HepG2 (cell line): Measurements from ENCODE around the gene CKAP2L. TPM values are rescaled to one million over a fixed set of nuclear protein-coding genes. Genes with fewer than 3 reads are reported as not detected.
"Not testable (repeated sequence)": the region's sequence is repeated elsewhere in the genome, so short reads cannot be mapped to it uniquely, and the experiment has no call there.

Experiments
- ATAC-seq: fragments of 200-7000 bp; cut with Tn5 transposase; 3 replicates; pipeline ENCODE4 v1.9.1; 2020; ENCODE audit warnings: mild to moderate bottlenecking, moderate library complexity
- BruUV-seq: library from RNA; stranded (reverse); fragments of 400-500 nt; replicated peaks from 2 replicates; lab custom pipeline; 2021; lab: Mats Ljungman, UMichigan
- CTCF ChIA-PET: fragments of 300-600 bp; formaldehyde crosslinking; extraction: SDS; loops from one replicate; lab custom pipeline; 2021; ENCODE audit warnings: low total read pairs, inconsistent platforms, low intra/inter-chr PET ratio; lab: Yijun Ruan, JAX
- POLR2A ChIA-PET: fragments of 350-600 bp; sonication (Branson Sonifier 250); formaldehyde crosslinking; loops from one replicate; lab custom pipeline; 2020; ENCODE audit warnings: antibody characterized with exemption, inconsistent platforms; lab: Yijun Ruan, JAX
- DNase-seq: peaks from one replicate; pipeline ENCODE4 v3.0.0-alpha.2; 2015; ENCODE audit warnings: low spot score
- FAIRE-seq: peaks from 3 replicates; lab custom pipeline; 2011; peaks lifted over from hg19 to GRCh38; lab: Jason Lieb, UNC
- H2AFZ ChIP-seq: one replicate; pipeline ENCODE4 v1.6.1; 2011; ENCODE audit warnings: low read length, inconsistent platforms
- H3K27ac ChIP-seq: fragments of 300-600 bp; 3 replicates; pipeline ENCODE4 v1.8.0; 2011; ENCODE audit warnings: mixed run types, mild to moderate bottlenecking, mixed read lengths, low read length, inconsistent platforms; ENCODE audit not compliant: insufficient read depth; ENCODE audit errors: extremely low read length
- H3K27me3 ChIP-seq, 2 experiments: fragments of 200-600 bp in 1 of 2; 2 replicates in 1 of 2; 3 replicates in 1 of 2; pipeline versions ENCODE4 v1.6.0 to v1.8.0; 2011; ENCODE audit warnings: low read length in 2 of 2, mild to moderate bottlenecking in 2 of 2, moderate library complexity in 2 of 2, inconsistent platforms in 1 of 2; ENCODE audit not compliant: insufficient read depth in 2 of 2, control insufficient read depth in 1 of 2
- H3K36me3 ChIP-seq, 2 experiments: fragments of 200-600 bp in 1 of 2; replicated peaks in 1 of 2; 2 replicates in 1 of 2; 3 replicates in 1 of 2; pipeline versions ENCODE4 v1.5.1 to v1.8.0; 2011; ENCODE audit warnings: low read length in 2 of 2, inconsistent platforms in 1 of 2; ENCODE audit not compliant: insufficient read depth in 2 of 2, control insufficient read depth in 1 of 2
- H3K4me1 ChIP-seq: 2 replicates; pipeline ENCODE4 v1.5.1; 2012; ENCODE audit warnings: low read length, inconsistent platforms; ENCODE audit not compliant: insufficient read depth
- H3K4me2 ChIP-seq: 2 replicates; pipeline ENCODE4 v1.6.0; 2011; ENCODE audit warnings: low read depth, low read length, inconsistent platforms
- H3K4me3 ChIP-seq, 3 experiments: fragments of 200-600 bp in 1 of 3; sonication (generic), shearing (Covaris generic) in 1 of 3; replicated peaks in 1 of 3; 2 replicates each; pipeline ENCODE4 v1.5.1; 2011 to 2016; ENCODE audit warnings: low read length in 3 of 3, inconsistent platforms in 2 of 3, low read depth in 2 of 3, mild to moderate bottlenecking in 2 of 3, control low read depth in 1 of 3, mixed read lengths in 1 of 3; ENCODE audit not compliant: insufficient read depth in 1 of 3
- H3K79me2 ChIP-seq: one replicate; pipeline ENCODE4 v1.6.1; 2011; ENCODE audit warnings: low read length, inconsistent platforms; ENCODE audit not compliant: insufficient read depth
- H3K9ac ChIP-seq: 2 replicates; pipeline ENCODE4 v1.6.0; 2011; ENCODE audit warnings: mild to moderate bottlenecking, low read depth, low read length, inconsistent platforms; ENCODE audit not compliant: insufficient read depth
- H3K9me3 ChIP-seq: 2 replicates; pipeline ENCODE4 v1.5.1; 2012; ENCODE audit warnings: mild to moderate bottlenecking, low read length
- H4K20me1 ChIP-seq: 2 replicates; pipeline ENCODE4 v1.6.0; 2011; ENCODE audit warnings: inconsistent platforms, mild to moderate bottlenecking, low read length, moderate library complexity; ENCODE audit not compliant: insufficient read depth
- GTF3A ChIP-seq: sonication (generic); formaldehyde crosslinking; conservative IDR thresholded peaks from 2 replicates; pipeline ENCODE4 v1.4.0; 2020; ENCODE audit warnings: mild to moderate bottlenecking, missing genetic modification reagents
- NCOA1 ChIP-seq: sonication (generic); formaldehyde crosslinking; IDR thresholded peaks from 2 replicates; pipeline ENCODE4 v1.9.0; 2021; ENCODE audit warnings: missing genetic modification reagents
- SAFB2 ChIP-seq: sonication (generic); formaldehyde crosslinking; IDR thresholded peaks from 2 replicates; pipeline ENCODE4 v1.5.1; 2020; ENCODE audit warnings: missing genetic modification reagents, low read depth, mild to moderate bottlenecking, borderline replicate concordance
- SIX1 ChIP-seq: sonication (generic); formaldehyde crosslinking; IDR thresholded peaks from 2 replicates; pipeline ENCODE4 v1.4.0; 2020; ENCODE audit warnings: missing genetic modification reagents, borderline replicate concordance
- SMAD3 ChIP-seq: sonication (generic); formaldehyde crosslinking; IDR thresholded peaks from 2 replicates; pipeline ENCODE4 v1.4.0; 2020; ENCODE audit warnings: missing genetic modification reagents
- SMARCE1 ChIP-seq: fragments of 450-650 bp; IDR thresholded peaks from 2 replicates; pipeline ENCODE4 v1.6.1; 2017; ENCODE audit warnings: borderline replicate concordance
- U2AF2 ChIP-seq: fragments of 200-400 bp; formaldehyde crosslinking; IDR thresholded peaks from 2 replicates; pipeline ENCODE4 v1.6.1; 2017; ENCODE audit warnings: low read depth, mild to moderate bottlenecking, low read length
- ZBTB43 ChIP-seq: sonication (generic); formaldehyde crosslinking; conservative IDR thresholded peaks from 2 replicates; pipeline ENCODE4 v1.4.0; 2020; ENCODE audit warnings: missing genetic modification reagents
- ZIK1 ChIP-seq: sonication (generic); formaldehyde crosslinking; IDR thresholded peaks from 2 replicates; pipeline ENCODE4 v1.5.0; 2020; ENCODE audit warnings: mild to moderate bottlenecking, low read depth, missing genetic modification reagents, borderline replicate concordance
- ZNF333 ChIP-seq: sonication (generic); formaldehyde crosslinking; IDR thresholded peaks from 2 replicates; pipeline ENCODE4 v1.4.0; 2020; ENCODE audit warnings: mild to moderate bottlenecking, missing genetic modification reagents, borderline replicate concordance
- ZNF570 ChIP-seq: sonication (generic); formaldehyde crosslinking; IDR thresholded peaks from 2 replicates; pipeline ENCODE4 v1.4.0; 2020; ENCODE audit warnings: mild to moderate bottlenecking, missing genetic modification reagents, borderline replicate concordance
- WGBS: methylation state at CpG from one replicate; pipeline ENCODE4 v1.1.6; 2017; ENCODE audit warnings: low lambda C conversion rate; 5-methylcytosine and 5-hydroxymethylcytosine counted together
- in situ Hi-C: cut with HindIII; loops from 2 replicates; pipeline ENCODE4 v1.10.0; 2017; ENCODE audit warnings: low pct_unique_long_range_greater_than_20kb; ENCODE audit not compliant: extremely low pct_ligation_motif_present
- intact Hi-C: fragments of 100-400 bp; cut with micrococcal nuclease; formaldehyde crosslinking; loops from one replicate; pipeline ENCODE4 v1.10.0; 2022; ENCODE audit not compliant: unreplicated experiment
- polyA plus RNA-seq, 8 experiments: library from polyadenylated mRNA; depleted of rRNA in 3 of 8; stranded (reverse) in 7 of 8; unstranded in 1 of 8; fragments of >200 nt; fragmentation: Illumina TruSeq in 4 of 8; extraction: Trizol in 4 of 8; gene quantifications; 2 replicates each; pipeline versions ENCODE4 v1.2.1 to v1.2.3, GENCODE V29; 2011 to 2016; ENCODE audit warnings: low read depth in 4 of 8, missing spikeins in 1 of 8, mixed read lengths in 1 of 8; ENCODE audit not compliant: insufficient read depth in 1 of 8
- total RNA-seq, 5 experiments: library from RNA; depleted of rRNA; stranded (reverse); fragments of >200 nt; fragmentation: Illumina TruSeq; extraction: Trizol; gene quantifications; 2 replicates each; pipeline ENCODE4 v1.2.3, GENCODE V29; 2016; ENCODE audit warnings: low read depth in 1 of 5
- TF ChIP-seq, protein P1 (sequence below): sonication (generic); formaldehyde crosslinking; IDR thresholded peaks from 2 replicates; pipeline ENCODE4 v1.5.1; 2020; ENCODE audit warnings: mild to moderate bottlenecking, missing genetic modification reagents, borderline replicate concordance

Gene CKAP2L
- total and polyA plus RNA-seq, 2 of the 13 experiments (the other 11 are each of a cell fraction or from before 2014, with no cell fraction given) = 7.1 to 9.5 TPM

- DNase-seq = no peak
- intact Hi-C loops = no loop called here
- H3K4me3 ChIP-seq = no peak overlapping the region
- BruUV-seq = no TSS peak
- H3K36me3 ChIP-seq = no peaks in the 10 kb centered on the region
- TF ChIP-seq SIX1 (CRISPR knock-in tag) = no peak
- no peak for TF ChIP-seq SMARCE1
- TF ChIP-seq NCOA1 = no peak
- no peak for TF ChIP-seq ZNF333 (CRISPR knock-in tag)
- no peak for TF ChIP-seq SMAD3 (CRISPR knock-in tag)
- TF ChIP-seq GTF3A (CRISPR knock-in tag) = no peak
- no peak for TF ChIP-seq ZIK1 (CRISPR knock-in tag)
- TF ChIP-seq, protein P1, sequence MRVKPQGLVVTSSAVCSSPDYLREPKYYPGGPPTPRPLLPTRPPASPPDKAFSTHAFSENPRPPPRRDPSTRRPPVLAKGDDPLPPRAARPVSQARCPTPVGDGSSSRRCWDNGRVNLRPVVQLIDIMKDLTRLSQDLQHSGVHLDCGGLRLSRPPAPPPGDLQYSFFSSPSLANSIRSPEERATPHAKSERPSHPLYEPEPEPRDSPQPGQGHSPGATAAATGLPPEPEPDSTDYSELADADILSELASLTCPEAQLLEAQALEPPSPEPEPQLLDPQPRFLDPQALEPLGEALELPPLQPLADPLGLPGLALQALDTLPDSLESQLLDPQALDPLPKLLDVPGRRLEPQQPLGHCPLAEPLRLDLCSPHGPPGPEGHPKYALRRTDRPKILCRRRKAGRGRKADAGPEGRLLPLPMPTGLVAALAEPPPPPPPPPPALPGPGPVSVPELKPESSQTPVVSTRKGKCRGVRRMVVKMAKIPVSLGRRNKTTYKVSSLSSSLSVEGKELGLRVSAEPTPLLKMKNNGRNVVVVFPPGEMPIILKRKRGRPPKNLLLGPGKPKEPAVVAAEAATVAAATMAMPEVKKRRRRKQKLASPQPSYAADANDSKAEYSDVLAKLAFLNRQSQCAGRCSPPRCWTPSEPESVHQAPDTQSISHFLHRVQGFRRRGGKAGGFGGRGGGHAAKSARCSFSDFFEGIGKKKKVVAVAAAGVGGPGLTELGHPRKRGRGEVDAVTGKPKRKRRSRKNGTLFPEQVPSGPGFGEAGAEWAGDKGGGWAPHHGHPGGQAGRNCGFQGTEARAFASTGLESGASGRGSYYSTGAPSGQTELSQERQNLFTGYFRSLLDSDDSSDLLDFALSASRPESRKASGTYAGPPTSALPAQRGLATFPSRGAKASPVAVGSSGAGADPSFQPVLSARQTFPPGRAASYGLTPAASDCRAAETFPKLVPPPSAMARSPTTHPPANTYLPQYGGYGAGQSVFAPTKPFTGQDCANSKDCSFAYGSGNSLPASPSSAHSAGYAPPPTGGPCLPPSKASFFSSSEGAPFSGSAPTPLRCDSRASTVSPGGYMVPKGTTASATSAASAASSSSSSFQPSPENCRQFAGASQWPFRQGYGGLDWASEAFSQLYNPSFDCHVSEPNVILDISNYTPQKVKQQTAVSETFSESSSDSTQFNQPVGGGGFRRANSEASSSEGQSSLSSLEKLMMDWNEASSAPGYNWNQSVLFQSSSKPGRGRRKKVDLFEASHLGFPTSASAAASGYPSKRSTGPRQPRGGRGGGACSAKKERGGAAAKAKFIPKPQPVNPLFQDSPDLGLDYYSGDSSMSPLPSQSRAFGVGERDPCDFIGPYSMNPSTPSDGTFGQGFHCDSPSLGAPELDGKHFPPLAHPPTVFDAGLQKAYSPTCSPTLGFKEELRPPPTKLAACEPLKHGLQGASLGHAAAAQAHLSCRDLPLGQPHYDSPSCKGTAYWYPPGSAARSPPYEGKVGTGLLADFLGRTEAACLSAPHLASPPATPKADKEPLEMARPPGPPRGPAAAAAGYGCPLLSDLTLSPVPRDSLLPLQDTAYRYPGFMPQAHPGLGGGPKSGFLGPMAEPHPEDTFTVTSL = no peak
- no peak for TF ChIP-seq ZNF570 (CRISPR knock-in tag)
- no peak for TF ChIP-seq SAFB2 (CRISPR knock-in tag)
- no peak for TF ChIP-seq U2AF2
- TF ChIP-seq ZBTB43 (CRISPR knock-in tag) = no peak
- H2AFZ ChIP-seq = no peak overlapping the region
- no peak for FAIRE-seq
- POLR2A ChIA-PET = no interaction called here
- 21% methylated on average over 8 of the region's 10 CpGs for WGBS
- peaks cover 2 to 33% of the 10 kb centered on the region in 2 experiments; a peak in 4 of 5 replicates for H3K27me3 ChIP-seq
- H3K4me2 ChIP-seq = no peak overlapping the region
- in situ Hi-C loops = no loop called here
- peaks cover 15% of the 10 kb centered on the region for H3K4me1 ChIP-seq
- no peak overlapping the region for H3K9ac ChIP-seq
- no peak for ATAC-seq
- H3K9me3 ChIP-seq = no peaks in the 10 kb centered on the region
- no peaks in the 10 kb centered on the region for H4K20me1 ChIP-seq
- CTCF ChIA-PET = no interaction called here
- H3K79me2 ChIP-seq = no peaks in the 10 kb centered on the region
- no peak overlapping the region for H3K27ac ChIP-seq
Measured at GRCh38 chr2:112708968-112709367, 55.4 kb downstream of the CKAP2L start.

- H3K9me3 ChIP-seq, H3K9ac ChIP-seq, H3K27ac ChIP-seq, CTCF ChIA-PET, H4K20me1 ChIP-seq, DNase-seq, intact Hi-C loops, FAIRE-seq, H3K4me1 ChIP-seq, H3K36me3 ChIP-seq, H3K4me3 ChIP-seq, H3K79me2 ChIP-seq, H2AFZ ChIP-seq, H3K4me2 ChIP-seq, ATAC-seq, BruUV-seq, in situ Hi-C loops: not testable (repeated sequence)
- POLR2A ChIA-PET = interaction anchor here (1.0 to 1.7 kb wide), 2 partner anchors 22 to 62 kb away, joined by 3 to 4 read pairs; no protein-coding TSS in a partner anchor
- peaks cover 2 to 30% of the 10 kb centered on the region in 2 experiments; a peak in 4 of 5 replicates for H3K27me3 ChIP-seq
- WGBS = 39% methylated on average over 9 of the region's 9 CpGs
Measured at GRCh38 chr2:112706947-112707346, 57.5 kb downstream of the CKAP2L start.
